SH-SY5Y (cell line): ENCODE data around the gene SERTAD2.

Source experiments
- GATA2 ChIP-seq: IDR thresholded peaks from 2 replicates; pipeline ENCODE4 v1.6.1; 2011; ENCODE audit warnings: mild to moderate bottlenecking, low read depth, low read length
- GATA3 ChIP-seq: IDR thresholded peaks from 2 replicates; pipeline ENCODE4 v1.6.1; 2011; ENCODE audit warnings: low read depth, mild to moderate bottlenecking, low read length, moderate library complexity

SERTAD2 gene

DNA sequence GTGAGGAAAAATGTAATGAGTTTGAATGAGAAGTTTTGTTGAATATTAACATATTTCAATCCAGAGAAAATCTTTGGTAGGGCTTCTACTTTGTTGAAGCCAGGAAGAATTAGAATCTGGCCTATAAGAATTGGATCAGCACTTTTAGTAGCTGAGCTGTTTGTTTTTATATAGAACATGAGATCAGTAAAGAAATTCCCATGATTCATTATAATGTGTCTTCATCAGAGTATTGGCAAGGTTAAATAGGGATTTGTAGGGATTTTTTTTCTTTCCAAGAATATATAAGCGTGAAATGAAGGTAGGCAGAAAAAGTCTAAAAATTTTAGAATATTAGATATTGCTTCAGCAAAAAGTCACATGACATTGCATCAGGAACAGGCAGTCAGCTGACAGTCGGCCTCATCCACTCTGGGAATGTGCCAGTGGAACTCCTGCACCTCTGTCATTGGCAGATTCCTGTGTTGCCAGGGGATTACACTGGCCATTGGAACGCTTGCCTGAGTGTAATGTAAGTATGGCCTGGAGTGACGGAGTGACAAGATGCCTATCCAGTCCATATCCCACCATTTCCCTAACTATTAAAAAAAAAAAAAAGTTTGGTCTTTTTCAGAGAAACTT, 60.6 kb downstream of the SERTAD2 start:
- TF ChIP-seq GATA3: no peak
- no peak for TF ChIP-seq GATA2

DNA sequence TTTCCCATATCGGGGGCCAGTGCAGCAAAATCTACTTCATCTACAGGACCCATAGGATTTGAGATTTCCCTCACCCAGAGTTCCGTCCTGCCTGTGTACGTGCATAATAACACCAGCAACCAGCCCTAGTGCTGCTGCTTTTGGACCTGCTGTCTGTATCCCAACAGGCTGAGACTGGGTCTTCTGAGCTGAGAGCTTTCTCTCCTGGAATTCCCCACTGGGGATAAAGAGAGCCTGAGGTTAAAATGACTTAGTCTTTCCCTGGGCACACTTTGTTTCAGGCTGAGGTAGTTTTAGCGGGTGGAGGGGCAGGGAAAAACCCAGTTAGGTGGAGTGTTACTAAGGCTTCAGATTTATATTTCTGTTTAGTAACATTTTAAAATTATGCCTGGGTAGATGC, 62.5 kb downstream of the SERTAD2 start:
- no peak for TF ChIP-seq GATA2
- no peak for TF ChIP-seq GATA3

DNA sequence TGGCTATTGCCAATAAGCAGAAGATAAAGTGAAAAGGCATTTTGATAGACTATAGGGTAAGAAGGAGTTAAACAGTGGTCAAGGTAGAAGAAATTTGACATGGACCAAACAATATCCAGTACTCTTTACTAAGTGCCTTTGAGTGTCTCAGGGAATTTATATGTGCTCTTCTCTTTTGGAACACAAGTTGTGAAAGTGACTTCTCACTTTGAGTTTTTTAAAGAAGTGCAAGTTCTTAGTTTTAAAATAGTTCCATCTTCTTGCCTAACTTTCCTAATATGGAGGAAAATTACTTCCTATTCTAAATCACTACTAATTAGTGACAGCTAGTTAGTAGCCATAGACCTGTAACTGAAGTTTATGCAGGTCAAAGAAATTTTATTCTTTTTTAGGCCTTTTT, 66.2 kb downstream of the SERTAD2 start:
- TF ChIP-seq GATA3: no peak
- TF ChIP-seq GATA2: no peak

DNA sequence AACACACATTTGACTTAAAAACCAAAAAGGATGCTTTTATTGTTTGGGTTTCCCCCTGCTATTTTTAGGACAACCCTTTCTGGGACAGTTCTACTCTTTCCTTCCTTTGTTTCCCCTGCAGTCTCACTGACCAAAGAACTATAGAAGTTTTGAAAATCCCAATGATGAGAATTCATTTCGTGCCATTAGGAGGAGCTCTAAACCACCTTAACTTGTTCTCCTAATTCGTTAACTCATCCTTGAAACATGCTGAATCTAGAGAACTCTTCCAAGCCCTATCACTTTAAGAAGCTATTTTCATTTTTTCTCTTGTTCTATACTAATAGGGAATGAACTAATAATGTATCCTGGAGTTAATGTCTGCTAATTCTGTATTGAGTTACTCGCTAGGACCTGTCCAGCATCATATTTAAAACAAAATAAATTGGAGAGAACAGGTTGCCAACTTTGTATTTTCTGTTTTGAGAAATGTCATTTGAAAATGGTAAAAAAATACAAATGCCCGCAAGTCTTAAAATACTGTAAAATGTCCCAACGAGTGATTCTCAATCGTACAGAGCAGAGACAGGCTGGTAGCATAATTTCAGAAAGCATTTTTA, 66.7 kb downstream of the SERTAD2 start:
- TF ChIP-seq GATA3 (no peak), GATA2 (no peak)

GRCh38 chr2:64586054-64586453, 67.7 kb downstream of the SERTAD2 start:
- TF ChIP-seq GATA3 (no peak), GATA2 (no peak)

- TF ChIP-seq GATA2 (no peak), GATA3 (no peak)
These were observed 70.9 kb downstream of the SERTAD2 start for GRCh38 chr2:64582774-64583340.

DNA sequence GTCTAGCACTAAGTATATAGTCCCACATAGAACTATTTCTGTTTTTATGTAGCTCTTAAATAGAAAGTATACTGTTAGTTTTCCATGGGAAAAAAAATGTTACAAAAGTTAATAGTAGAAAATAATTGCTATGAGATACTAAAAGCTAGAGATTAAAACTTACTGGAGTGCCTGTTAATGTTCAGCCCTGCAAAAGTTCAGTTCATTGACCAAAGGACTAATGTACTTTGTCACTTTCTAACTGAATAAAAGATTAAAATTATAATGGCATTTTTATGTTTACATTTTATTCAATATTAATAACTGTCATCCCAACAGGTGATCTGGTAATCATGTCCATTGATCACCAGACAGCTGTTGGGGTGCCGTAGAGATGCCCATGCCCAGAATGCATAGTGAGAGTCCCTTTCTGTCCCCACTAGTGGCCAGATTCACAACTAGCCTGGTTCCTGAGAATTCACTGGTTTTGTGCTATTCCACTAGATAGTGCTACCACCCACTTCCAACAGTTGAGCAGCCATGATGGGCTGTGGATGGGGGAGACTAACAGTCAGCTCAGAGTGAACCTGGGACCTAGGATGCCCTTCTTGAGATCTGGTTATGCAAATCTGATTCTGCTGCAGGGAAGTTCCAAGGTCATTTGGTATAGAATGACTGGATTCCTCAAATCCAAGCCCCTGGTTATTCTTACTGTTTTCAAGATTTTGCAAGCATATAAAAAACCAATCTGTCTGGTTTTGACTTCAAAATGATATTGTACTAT, 71.8 kb downstream of the SERTAD2 start:
- no peak for TF ChIP-seq GATA2
- TF ChIP-seq GATA3: no peak
